SK-N-SH treated with all-trans-retinoic acid at 6 μM for 48 hours (cell line): Measurements from ENCODE around the gene KLHL40.

Source experiments
- OSR1 ChIP-seq: fragments of 250-450 bp; sonication (Bioruptor Pico); IDR thresholded peaks from 2 replicates; pipeline ENCODE4 v1.8.0; 2022; ENCODE audit warnings: moderate library complexity, mild to moderate bottlenecking, inconsistent platforms
- ZFP3 ChIP-seq: fragments of 250-450 bp; sonication (Bioruptor Pico); IDR thresholded peaks from 2 replicates; pipeline ENCODE4 v1.5.0; 2020; ENCODE audit warnings: mild to moderate bottlenecking, moderate library complexity
- TF ChIP-seq, protein P1 (sequence below): fragments of 250-450 bp; sonication (Bioruptor Pico); IDR thresholded peaks from 2 replicates; pipeline ENCODE4 v1.5.1; 2020; ENCODE audit warnings: low read depth, mild to moderate bottlenecking, moderate library complexity
- TF ChIP-seq, protein P2 (sequence below): fragments of 250-450 bp; sonication (Bioruptor Pico); IDR thresholded peaks from 2 replicates; pipeline ENCODE4 v1.8.0; 2021; ENCODE audit warnings: low read depth, mild to moderate bottlenecking, moderate library complexity, borderline replicate concordance

DNA sequence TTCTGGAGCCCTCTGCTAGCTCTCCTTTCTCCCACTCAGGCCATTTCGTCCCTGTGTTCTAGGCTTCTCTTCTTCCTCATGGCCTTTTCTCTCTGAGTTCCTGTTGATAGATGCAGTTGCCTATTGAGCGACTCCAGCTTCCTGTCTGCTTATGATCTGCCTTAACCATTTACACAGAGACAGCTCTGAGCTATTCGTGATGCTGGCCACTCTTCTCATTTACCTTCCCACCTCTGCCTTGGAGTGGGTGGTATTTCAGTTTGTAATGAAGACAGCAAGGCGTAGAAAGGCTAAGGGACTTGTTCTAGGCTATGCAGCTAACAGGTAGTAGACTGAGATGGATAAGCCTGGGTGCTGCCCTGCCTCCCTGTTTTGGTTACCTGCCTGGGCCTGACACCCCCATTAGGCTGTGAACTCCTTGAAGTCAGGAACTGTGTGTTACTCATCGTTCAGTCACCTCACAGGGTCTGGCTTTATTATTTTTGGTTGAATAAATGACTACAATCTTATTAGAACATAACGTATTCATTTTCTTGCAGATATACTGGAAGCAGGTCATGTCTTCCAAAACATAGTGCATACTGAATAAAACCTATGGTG lies 44.5 kb upstream of the KLHL40 start:
- TF ChIP-seq, protein P1, sequence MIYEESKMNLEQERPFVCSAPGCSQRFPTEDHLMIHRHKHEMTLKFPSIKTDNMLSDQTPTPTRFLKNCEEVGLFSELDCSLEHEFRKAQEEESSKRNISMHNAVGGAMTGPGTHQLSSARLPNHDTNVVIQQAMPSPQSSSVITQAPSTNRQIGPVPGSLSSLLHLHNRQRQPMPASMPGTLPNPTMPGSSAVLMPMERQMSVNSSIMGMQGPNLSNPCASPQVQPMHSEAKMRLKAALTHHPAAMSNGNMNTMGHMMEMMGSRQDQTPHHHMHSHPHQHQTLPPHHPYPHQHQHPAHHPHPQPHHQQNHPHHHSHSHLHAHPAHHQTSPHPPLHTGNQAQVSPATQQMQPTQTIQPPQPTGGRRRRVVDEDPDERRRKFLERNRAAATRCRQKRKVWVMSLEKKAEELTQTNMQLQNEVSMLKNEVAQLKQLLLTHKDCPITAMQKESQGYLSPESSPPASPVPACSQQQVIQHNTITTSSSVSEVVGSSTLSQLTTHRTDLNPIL (CRISPR knock-in tag), result no peak
- TF ChIP-seq, protein P2, sequence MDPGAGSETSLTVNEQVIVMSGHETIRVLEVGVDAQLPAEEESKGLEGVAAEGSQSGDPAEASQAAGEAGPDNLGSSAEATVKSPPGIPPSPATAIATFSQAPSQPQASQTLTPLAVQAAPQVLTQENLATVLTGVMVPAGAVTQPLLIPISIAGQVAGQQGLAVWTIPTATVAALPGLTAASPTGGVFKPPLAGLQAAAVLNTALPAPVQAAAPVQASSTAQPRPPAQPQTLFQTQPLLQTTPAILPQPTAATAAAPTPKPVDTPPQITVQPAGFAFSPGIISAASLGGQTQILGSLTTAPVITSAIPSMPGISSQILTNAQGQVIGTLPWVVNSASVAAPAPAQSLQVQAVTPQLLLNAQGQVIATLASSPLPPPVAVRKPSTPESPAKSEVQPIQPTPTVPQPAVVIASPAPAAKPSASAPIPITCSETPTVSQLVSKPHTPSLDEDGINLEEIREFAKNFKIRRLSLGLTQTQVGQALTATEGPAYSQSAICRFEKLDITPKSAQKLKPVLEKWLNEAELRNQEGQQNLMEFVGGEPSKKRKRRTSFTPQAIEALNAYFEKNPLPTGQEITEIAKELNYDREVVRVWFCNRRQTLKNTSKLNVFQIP (CRISPR knock-in tag), result no peak
- TF ChIP-seq ZFP3 (CRISPR knock-in tag) (no peak), OSR1 (CRISPR knock-in tag) (no peak)
